KMS-11 (cell line): ENCODE results near the gene KASH5.

Experiments
- H2AFZ ChIP-seq: fragments of 200-600 bp; sonication (generic); 2 replicates; pipeline ENCODE4 v1.6.1; 2016; ENCODE audit warnings: antibody characterized with exemption, mixed run types, low read depth
- H3K27ac ChIP-seq: fragments of 200-600 bp; sonication (generic); 2 replicates; pipeline ENCODE4 v1.6.1; 2016; ENCODE audit warnings: mild to moderate bottlenecking, mixed run types
- H3K27me3 ChIP-seq: fragments of 200-600 bp; sonication (generic); 2 replicates; pipeline ENCODE4 v1.6.1; 2017; ENCODE audit warnings: mild to moderate bottlenecking, low read depth, mixed run types, moderate library complexity; ENCODE audit not compliant: insufficient read depth
- H3K36me3 ChIP-seq: fragments of 200-600 bp; sonication (generic); 2 replicates; pipeline ENCODE4 v1.6.1; 2017; ENCODE audit warnings: mild to moderate bottlenecking, mixed run types; ENCODE audit not compliant: insufficient read depth
- H3K4me1 ChIP-seq: fragments of 200-600 bp; sonication (generic); 2 replicates; pipeline ENCODE4 v1.6.1; 2016; ENCODE audit warnings: mild to moderate bottlenecking, low read depth, mixed run types; ENCODE audit not compliant: poor library complexity, severe bottlenecking
- H3K4me2 ChIP-seq: fragments of 200-600 bp; sonication (generic); 2 replicates; pipeline ENCODE4 v1.7.0; 2016; ENCODE audit warnings: mild to moderate bottlenecking, mixed run types
- H3K4me3 ChIP-seq: fragments of 200-600 bp; sonication (generic); IDR thresholded peaks from 2 replicates; pipeline ENCODE4 v1.6.1; 2017; ENCODE audit warnings: low read depth, low read length, mixed read lengths; ENCODE audit not compliant: insufficient read depth
- H3K79me2 ChIP-seq: fragments of 200-600 bp; sonication (generic); 2 replicates; pipeline ENCODE4 v1.6.1; 2016; ENCODE audit warnings: low read depth, mixed run types; ENCODE audit not compliant: insufficient read depth
- H3K9ac ChIP-seq: fragments of 200-600 bp; sonication (generic); 2 replicates; pipeline ENCODE4 v1.6.1; 2016; ENCODE audit warnings: mild to moderate bottlenecking, mixed run types
- H4K20me1 ChIP-seq: fragments of 200-600 bp; sonication (generic); 2 replicates; pipeline ENCODE4 v1.6.1; 2016; ENCODE audit warnings: mild to moderate bottlenecking, mixed run types; ENCODE audit not compliant: insufficient read depth
- CTCF ChIP-seq: fragments of 200-600 bp; sonication (generic); conservative IDR thresholded peaks from 2 replicates; pipeline ENCODE4 v1.6.1; 2017; ENCODE audit warnings: low read depth, mild to moderate bottlenecking, antibody characterized with exemption, low read length, moderate library complexity, mixed read lengths

KASH5 gene

GRCh38 chr19:49438261-49438660 lies 50.2 kb downstream of the KASH5 start:
- no peak for TF ChIP-seq CTCF
- H3K4me2 ChIP-seq: no peak overlapping the region
- H3K36me3 ChIP-seq: no peaks in the 10 kb centered on the region
- no peaks in the 10 kb centered on the region for H4K20me1 ChIP-seq
- no peak overlapping the region for H3K9ac ChIP-seq
- peaks cover 10% of the 10 kb centered on the region for H3K4me1 ChIP-seq
- H2AFZ ChIP-seq: no peak overlapping the region
- no peaks in the 10 kb centered on the region for H3K79me2 ChIP-seq
- no peak overlapping the region for H3K27ac ChIP-seq
- no peak overlapping the region for H3K4me3 ChIP-seq
- peaks cover 91% of the 10 kb centered on the region for H3K27me3 ChIP-seq

GRCh38 chr19:49439836-49440235 lies 51.8 kb downstream of the KASH5 start:
- Histone ChIP-seq H3K27me3 (peaks cover 77% of the 10 kb centered on the region), H3K79me2 (no peaks in the 10 kb centered on the region), H3K4me2 (no peak overlapping the region), H3K36me3 (no peaks in the 10 kb centered on the region), H3K4me3 (no peak overlapping the region), H3K4me1 (peaks cover 16% of the 10 kb centered on the region), H2AFZ (no peak overlapping the region), H4K20me1 (no peaks in the 10 kb centered on the region), H3K27ac (no peak overlapping the region), H3K9ac (no peak overlapping the region)
- no peak for TF ChIP-seq CTCF

GRCh38 chr19:49440439-49441209 lies 52.6 kb downstream of the KASH5 start:
- no peak overlapping the region; the same call in 1 of the 2 replicates for H3K4me2 ChIP-seq

DNA sequence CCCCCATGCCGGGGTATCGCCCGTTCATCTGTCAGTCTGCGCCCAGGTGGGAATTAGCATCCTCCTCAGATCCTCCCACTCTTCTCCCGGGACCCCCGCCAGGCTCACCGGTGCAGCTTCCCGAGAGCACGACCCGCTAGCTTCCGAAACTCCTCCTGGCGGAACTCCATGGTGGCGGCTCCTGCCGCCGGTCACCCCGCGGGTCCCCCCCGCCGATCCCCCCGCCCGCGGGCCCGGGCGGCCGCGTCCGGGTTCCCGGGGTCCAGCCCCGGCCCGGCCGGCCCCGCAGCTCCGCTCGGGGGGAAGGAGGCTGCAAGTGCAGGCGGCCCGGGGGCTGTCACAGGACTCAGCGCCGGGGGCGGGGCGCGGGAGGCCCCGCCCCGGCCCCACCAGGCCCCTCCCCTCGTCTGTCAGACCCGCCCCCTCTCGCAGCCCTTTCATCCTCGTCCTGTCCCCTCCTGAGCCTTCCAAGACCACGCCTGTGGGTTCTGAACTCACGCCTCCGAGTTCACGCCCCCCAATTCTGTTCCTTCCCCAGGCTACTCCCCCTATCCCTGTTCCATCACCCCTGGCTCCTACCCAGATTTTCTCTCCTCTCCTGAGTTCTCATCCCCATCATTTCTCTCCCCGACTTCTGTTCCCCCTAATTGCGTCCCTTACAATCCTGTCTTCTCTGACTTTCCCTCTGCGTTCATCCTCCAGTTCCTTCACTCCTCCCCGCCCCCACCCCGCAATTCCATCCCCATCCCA lies 53.3 kb downstream of the KASH5 start, which contains the start of gene SLC17A7:
Gene SLC17A7, minus strand, starts transcription at position 318 of the 750 bp plus-strand sequence. Its CDS starts 148 bp downstream, at position 170.
- peaks cover 61% of the 10 kb centered on the region for H3K27me3 ChIP-seq
- H2AFZ ChIP-seq: peak within 1 kb of the TSS; percentile 84; the same call in 1 of the 2 replicates
- no peaks in the 10 kb centered on the region for H4K20me1 ChIP-seq

More at GRCh38 chr19:49440439-49441209, 52.6 kb downstream of the KASH5 start:
- Histone ChIP-seq H2AFZ (no peak overlapping the region), H3K9ac (no peak overlapping the region), H3K36me3 (no peaks in the 10 kb centered on the region), H3K4me1 (peaks cover 16% of the 10 kb centered on the region), H3K4me3 (no peak overlapping the region), H3K27me3 (peaks cover 69% of the 10 kb centered on the region), H3K27ac (no peak overlapping the region), H3K79me2 (no peaks in the 10 kb centered on the region), H4K20me1 (no peaks in the 10 kb centered on the region)
- TF ChIP-seq CTCF: no peak

More for the DNA sequence above, 53.3 kb downstream of the KASH5 start, which contains the start of gene SLC17A7:
- H3K79me2 ChIP-seq: no peaks in the 10 kb centered on the region
- no peak within 1 kb of the TSS for H3K4me3 ChIP-seq
- H3K4me1 ChIP-seq: peaks cover 16% of the 10 kb centered on the region
- no peak within 1 kb of the TSS for H3K27ac ChIP-seq
- H3K9ac ChIP-seq: no peak within 1 kb of the TSS
- H3K36me3 ChIP-seq: no peaks in the 10 kb centered on the region
- TF ChIP-seq CTCF: no peak
- H3K4me2 ChIP-seq: peak within 1 kb of the TSS; percentile 89
